Right lobe of liver (tissue), 4 donors: ENCODE data around the gene ADAMTSL2.

ENCODE experiments used
- CTCF ChIP-seq, 4 donors: fragments of 200-600 bp in 3 of 4; fragments of 450-650 bp in 1 of 4; IDR thresholded peaks; one replicate each; pipeline versions ENCODE4 v1.5.1 to v1.8.0; 2016 to 2022; ENCODE audit warnings: antibody characterized with exemption in 4 of 4, mild to moderate bottlenecking in 2 of 4
- POLR2A ChIP-seq: fragments of 450-650 bp; IDR thresholded peaks from one replicate; pipeline ENCODE4 v1.6.1; 2017; ENCODE audit warnings: antibody characterized with exemption, mild to moderate bottlenecking
- donor health status: DM: no; HTN: no; CAD: no.
- donor health status: DM: no; HTN: no; CAD: no.
- donor health status: DM: no; HTN: yes; CAD: no.

DNA sequence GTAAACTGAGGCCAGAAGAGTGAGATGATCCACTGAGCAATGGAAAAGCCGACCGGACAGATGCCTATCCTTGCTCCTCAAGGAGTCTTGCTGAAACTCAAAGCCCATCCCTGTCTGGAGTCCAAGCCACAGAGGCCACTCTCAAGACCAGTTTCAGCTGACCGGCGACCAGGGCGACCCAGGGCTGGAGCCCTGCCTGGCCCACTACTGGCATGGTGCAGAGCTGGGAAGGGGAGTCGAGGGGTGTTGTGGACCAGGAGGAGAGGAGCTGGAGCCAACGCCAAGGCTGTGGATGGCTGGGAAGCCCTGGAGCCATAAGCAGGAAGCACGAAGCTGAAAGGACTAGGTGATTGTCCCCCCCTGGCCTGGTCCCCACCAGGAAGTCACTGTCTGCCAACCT, 52.5 kb downstream of the ADAMTSL2 start:
- TF ChIP-seq CTCF (IDR thresholded peaks at IDR 0.05): no peak
- no peak for TF ChIP-seq POLR2A
